ENCODE results near the gene SLC4A4.

SLC4A4 gene

GRCh38 chr4:71343670-71344466 lies 5.0 kb downstream of the SLC4A4 start:
- TF ChIP-seq CTCF (IDR thresholded peaks at IDR 0.05; ENCODE audit: low read depth, low read length) = no peak
- no peak for TF ChIP-seq POLR2A (IDR thresholded peaks at IDR 0.05; ENCODE audit: extremely low read depth, insufficient read length)
- no peak for TF ChIP-seq MYC (IDR thresholded peaks at IDR 0.05; ENCODE audit: low read depth, low read length)
- DNase-seq (ENCODE audit: low read depth) = no peak
- H3K4me3 ChIP-seq (ENCODE audit: low read depth, low read length) = no peak overlapping the region

GRCh38 chr4:71346710-71347109 lies 7.9 kb downstream of the SLC4A4 start:
- H3K4me3 ChIP-seq (ENCODE audit: low read depth, low read length) = no peak overlapping the region
- DNase-seq (ENCODE audit: low read depth) = no peak
- no peak for TF ChIP-seq POLR2A (IDR thresholded peaks at IDR 0.05; ENCODE audit: extremely low read depth, insufficient read length)
- TF ChIP-seq MYC (IDR thresholded peaks at IDR 0.05; ENCODE audit: low read depth, low read length) = no peak
- TF ChIP-seq CTCF (IDR thresholded peaks at IDR 0.05; ENCODE audit: low read depth, low read length) = no peak
- TF ChIP-seq MAX (IDR thresholded peaks at IDR 0.05; ENCODE audit: low read depth, low read length) = no peak

GRCh38 chr4:71348586-71348985 lies 9.8 kb downstream of the SLC4A4 start:
- H3K4me3 ChIP-seq (ENCODE audit: low read depth, low read length) = no peak overlapping the region
- DNase-seq (ENCODE audit: low read depth) = no peak

GRCh38 chr4:71355045-71355444 lies 16.2 kb downstream of the SLC4A4 start:
- no peak for DNase-seq (ENCODE audit: low read depth)
- TF ChIP-seq MYC (IDR thresholded peaks at IDR 0.05; ENCODE audit: low read depth, low read length) = no peak
- TF ChIP-seq POLR2A (IDR thresholded peaks at IDR 0.05; ENCODE audit: extremely low read depth, insufficient read length) = no peak
- no peak for TF ChIP-seq CTCF (IDR thresholded peaks at IDR 0.05; ENCODE audit: low read depth, low read length)
- TF ChIP-seq MAX (IDR thresholded peaks at IDR 0.05; ENCODE audit: low read depth, low read length) = no peak
- no peak overlapping the region for H3K4me3 ChIP-seq (ENCODE audit: low read depth, low read length)

More at GRCh38 chr4:71348586-71348985, 9.8 kb downstream of the SLC4A4 start:
- TF ChIP-seq CTCF (IDR thresholded peaks at IDR 0.05; ENCODE audit: low read depth, low read length) = no peak
- TF ChIP-seq POLR2A (IDR thresholded peaks at IDR 0.05; ENCODE audit: extremely low read depth, insufficient read length) = no peak
- no peak for TF ChIP-seq MAX (IDR thresholded peaks at IDR 0.05; ENCODE audit: low read depth, low read length)
- TF ChIP-seq MYC (IDR thresholded peaks at IDR 0.05; ENCODE audit: low read depth, low read length) = no peak

- no peak for TF ChIP-seq POLR2A (IDR thresholded peaks at IDR 0.05; ENCODE audit: extremely low read depth, insufficient read length)
- no peak for TF ChIP-seq MYC (IDR thresholded peaks at IDR 0.05; ENCODE audit: low read depth, low read length)
- no peak for TF ChIP-seq CTCF (IDR thresholded peaks at IDR 0.05; ENCODE audit: low read depth, low read length)
- TF ChIP-seq MAX (IDR thresholded peaks at IDR 0.05; ENCODE audit: low read depth, low read length) = no peak
- no peak overlapping the region for H3K4me3 ChIP-seq (ENCODE audit: low read depth, low read length)
- no peak for DNase-seq (ENCODE audit: low read depth)
Observed at GRCh38 chr4:71355971-71356370, 17.2 kb downstream of the SLC4A4 start.
